GM21717 (cell line): ENCODE results near the gene CBX2.
"Not testable (repeated sequence)": the region's sequence is repeated elsewhere in the genome, so short reads cannot be mapped to it uniquely, and the experiment has no call there.

ENCODE experiments used
- ATAC-seq: cut with Tn5 transposase; IDR thresholded peaks from one replicate; pipeline ENCODE4 v1.9.1; 2021; ENCODE audit warnings: mild to moderate bottlenecking, moderate library complexity; ENCODE audit not compliant: unreplicated experiment

The CBX2 gene

GRCh38 chr17:79769570-79770506, 8.1 kb upstream of the CBX2 start:
- ATAC-seq, result no peak

- no peak for ATAC-seq
Observed at GRCh38 chr17:79771276-79771675, 6.7 kb upstream of the CBX2 start.

GRCh38 chr17:79772726-79773125, 5.2 kb upstream of the CBX2 start:
- not testable (repeated sequence) for ATAC-seq

GRCh38 chr17:79774561-79774975, 3.4 kb upstream of the CBX2 start:
- no peak for ATAC-seq

- no peak for ATAC-seq
Observed at GRCh38 chr17:79775632-79776031, 2.3 kb upstream of the CBX2 start.

- no peak for ATAC-seq
Observed at GRCh38 chr17:79776376-79777119, 1.4 kb upstream of the CBX2 start.

GRCh38 chr17:79777120-79777893, 641 bp upstream of the CBX2 start:
- ATAC-seq, result no peak

- ATAC-seq, result no peak
Observed at GRCh38 chr17:79778504-79779083, 646 bp downstream of the CBX2 start.

- ATAC-seq, result no peak
Observed at GRCh38 chr17:79779084-79779529, 1.2 kb downstream of the CBX2 start.

- no peak for ATAC-seq
Observed at GRCh38 chr17:79779661-79780365, 1.9 kb downstream of the CBX2 start.

GRCh38 chr17:79781012-79781650, 3.2 kb downstream of the CBX2 start:
- no peak for ATAC-seq

GRCh38 chr17:79781736-79782575, 4.0 kb downstream of the CBX2 start:
- no peak for ATAC-seq

- ATAC-seq, result no peak
Observed at GRCh38 chr17:79783891-79784290, 5.9 kb downstream of the CBX2 start.

- no peak for ATAC-seq
Observed at GRCh38 chr17:79784353-79785016, 6.5 kb downstream of the CBX2 start.

GRCh38 chr17:79785017-79785899, 7.3 kb downstream of the CBX2 start:
- ATAC-seq, result no peak

- no peak for ATAC-seq
Observed at GRCh38 chr17:79785900-79786810, 8.2 kb downstream of the CBX2 start.
